GM18858 (cell line): ENCODE data around the gene VOPP1.
"Not testable (repeated sequence)": the region's sequence is repeated elsewhere in the genome, so short reads cannot be mapped to it uniquely, and the experiment has no call there.

Source experiments
- ATAC-seq: cut with Tn5 transposase; IDR thresholded peaks from one replicate; pipeline ENCODE4 v1.9.1; 2021; ENCODE audit not compliant: unreplicated experiment

The VOPP1 gene

DNA sequence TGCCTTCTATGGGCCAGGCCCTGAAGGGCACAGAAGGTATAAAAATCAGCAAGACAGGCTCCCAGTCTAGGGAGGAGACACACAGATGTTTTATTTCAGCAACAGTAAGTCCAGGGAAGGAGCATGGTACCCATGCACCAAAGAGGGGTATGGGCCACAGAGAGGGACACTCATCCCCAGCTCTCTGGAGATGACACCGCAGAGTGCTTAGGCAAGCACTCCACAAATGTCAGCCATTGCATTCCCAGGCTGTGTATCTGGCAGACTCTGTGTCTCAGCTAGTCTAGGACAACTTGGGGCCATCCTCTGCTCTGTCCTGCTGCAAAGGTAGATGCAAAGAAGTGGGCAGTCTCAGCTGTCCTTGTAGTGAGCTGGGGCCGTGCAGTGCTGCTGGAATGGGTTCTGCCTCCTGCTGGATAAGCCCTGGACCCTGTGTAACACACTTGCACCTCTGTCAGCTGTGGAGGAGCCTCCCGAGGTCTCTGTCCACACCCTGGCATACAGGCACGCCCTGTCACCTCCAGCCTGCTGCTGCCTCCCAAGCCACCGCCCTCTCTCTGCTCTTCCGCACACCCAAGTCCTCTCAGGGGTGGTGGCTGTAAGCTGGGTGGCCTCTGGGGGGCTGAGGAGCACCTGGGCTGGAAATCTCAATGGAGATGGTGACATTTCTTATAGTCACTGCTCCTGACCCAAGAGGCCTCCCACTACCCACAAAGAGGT is 57.6 kb downstream of the VOPP1 start:
- no peak for ATAC-seq

- peak; percentile 22 for ATAC-seq
These were observed 58.4 kb downstream of the VOPP1 start for GRCh38 chr7:55513868-55514267.

GRCh38 chr7:55512635-55513191 is 59.6 kb downstream of the VOPP1 start:
- no peak for ATAC-seq

DNA sequence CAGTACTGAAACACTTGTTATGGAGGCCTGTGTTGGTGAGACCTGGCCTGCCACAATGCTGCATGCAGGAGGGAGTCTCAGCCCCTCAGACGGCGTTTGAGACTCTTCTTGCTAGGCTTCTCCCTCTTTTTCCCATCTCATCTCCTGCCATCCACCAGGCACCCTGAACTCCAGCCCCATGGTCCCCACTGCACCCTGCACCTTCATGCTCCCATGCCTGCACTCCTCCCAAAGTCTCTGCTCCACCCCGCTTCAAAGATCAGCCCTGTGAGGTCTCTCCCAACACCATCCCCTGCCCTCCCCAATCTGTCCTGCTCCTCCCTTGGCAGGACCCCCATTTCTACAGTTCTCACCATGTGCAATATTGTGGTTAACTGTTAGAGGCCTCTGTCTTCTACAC is 61.7 kb downstream of the VOPP1 start:
- no peak for ATAC-seq

DNA sequence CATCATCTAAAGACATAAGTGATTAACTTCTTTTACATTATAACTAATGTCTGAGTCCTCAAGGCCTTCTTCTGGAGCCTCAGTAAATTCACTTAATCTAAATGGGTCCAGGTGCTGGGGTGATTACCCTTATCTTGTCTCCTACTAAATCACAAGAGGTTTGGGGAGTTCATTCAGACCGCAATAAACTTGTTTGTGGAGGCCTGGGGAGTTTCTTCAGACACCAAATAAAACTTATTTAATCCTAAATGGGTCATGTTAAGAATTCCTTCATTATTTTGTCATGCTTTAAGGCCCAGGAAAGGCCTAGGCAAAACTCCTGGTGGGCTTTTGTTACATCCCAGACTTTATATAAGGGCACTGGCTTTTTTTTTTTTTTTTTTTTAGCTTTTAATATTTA is 62.1 kb downstream of the VOPP1 start:
- not testable (repeated sequence) for ATAC-seq

DNA sequence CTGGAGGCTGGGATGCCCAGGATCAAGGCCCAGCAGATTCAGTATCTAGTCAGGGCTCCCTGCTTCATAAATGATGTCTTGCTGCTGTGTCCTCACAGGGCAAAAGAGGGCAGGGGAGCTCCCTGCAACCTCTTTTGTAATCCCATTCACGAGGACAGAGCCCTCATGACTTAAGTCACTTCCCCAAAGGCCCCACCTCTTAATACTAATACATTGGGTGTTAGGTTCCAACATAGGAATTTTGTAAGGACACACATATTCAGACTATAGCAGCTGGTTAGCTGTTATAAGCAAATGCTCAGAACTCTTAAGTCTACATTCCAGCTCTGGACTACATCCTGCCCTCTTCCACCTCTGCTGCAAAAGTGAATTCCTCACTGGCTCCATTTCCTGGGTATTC is 63.0 kb downstream of the VOPP1 start:
- ATAC-seq, result peak; percentile 4

DNA sequence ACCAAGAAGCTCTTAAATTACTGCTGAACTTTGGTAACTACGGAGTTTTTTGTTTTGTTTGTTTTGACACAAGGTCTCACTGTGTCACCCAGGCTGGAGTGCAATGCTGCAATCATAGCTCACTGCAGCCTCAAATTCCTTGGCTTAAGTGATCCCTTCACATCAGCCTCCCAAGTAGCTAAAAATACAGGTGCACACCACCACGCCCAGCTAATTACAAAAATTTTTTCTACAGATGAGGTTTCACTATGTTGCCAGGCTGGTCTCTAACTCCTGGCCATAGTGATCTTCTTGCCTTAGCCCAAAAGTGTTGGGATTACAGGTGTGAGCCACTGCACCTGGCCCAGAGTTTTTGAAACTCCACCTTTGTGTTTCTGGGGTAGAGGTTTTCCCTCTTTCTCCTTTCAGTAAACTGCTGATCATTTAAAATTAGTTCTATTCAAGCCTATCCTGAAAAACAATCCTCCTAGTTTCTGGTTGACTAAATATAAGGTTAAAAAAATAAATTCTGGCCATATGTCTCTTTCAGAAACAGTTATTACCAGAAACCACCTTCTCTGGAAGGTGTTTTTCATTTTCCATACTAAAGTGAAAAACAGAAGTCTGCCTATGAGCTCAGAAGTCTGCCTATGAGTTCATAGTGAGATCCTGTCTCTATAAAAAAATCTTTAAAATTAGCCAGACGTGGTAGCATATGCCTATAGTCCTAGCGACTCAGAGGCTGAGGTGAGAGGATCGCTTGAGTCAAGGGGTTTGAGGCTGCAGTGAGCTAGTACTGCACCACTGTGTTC is 63.9 kb downstream of the VOPP1 start:
- ATAC-seq, result peak; percentile 70

- no peak for ATAC-seq
These were observed 64.6 kb downstream of the VOPP1 start for GRCh38 chr7:55507743-55508142.

DNA sequence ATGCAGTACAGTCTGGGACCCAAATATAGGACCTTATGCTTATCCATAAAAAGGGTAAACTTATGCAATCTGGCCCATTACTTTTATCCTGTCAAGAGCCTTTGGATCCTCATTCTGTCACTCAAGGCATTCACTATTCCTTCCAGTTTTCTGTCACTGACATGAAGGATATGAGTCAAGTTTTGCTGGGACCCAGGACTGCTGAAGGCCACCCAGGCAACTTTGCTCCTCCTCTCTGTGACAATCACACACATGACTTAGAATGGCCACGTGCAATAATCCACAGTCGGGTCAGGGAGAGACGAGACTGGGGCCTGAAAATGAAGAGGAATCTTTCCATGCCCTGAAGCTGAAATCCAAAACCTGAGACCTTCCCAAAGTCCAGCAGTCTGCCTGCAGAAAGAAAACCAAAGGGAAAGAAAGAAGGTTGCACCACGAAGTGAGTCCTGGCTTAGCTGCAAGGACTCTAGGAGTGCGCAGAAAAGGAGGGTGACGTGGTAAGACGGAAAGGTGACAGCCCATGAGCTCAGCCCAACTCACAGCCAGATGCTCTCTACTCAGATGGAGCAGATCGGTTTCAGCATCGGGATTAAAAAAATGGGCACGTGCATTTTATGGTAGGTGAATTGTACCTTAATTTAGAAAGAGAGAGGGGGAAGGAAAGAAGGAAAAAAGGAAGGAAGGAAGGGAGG is 67.2 kb downstream of the VOPP1 start:
- ATAC-seq, result no peak

DNA sequence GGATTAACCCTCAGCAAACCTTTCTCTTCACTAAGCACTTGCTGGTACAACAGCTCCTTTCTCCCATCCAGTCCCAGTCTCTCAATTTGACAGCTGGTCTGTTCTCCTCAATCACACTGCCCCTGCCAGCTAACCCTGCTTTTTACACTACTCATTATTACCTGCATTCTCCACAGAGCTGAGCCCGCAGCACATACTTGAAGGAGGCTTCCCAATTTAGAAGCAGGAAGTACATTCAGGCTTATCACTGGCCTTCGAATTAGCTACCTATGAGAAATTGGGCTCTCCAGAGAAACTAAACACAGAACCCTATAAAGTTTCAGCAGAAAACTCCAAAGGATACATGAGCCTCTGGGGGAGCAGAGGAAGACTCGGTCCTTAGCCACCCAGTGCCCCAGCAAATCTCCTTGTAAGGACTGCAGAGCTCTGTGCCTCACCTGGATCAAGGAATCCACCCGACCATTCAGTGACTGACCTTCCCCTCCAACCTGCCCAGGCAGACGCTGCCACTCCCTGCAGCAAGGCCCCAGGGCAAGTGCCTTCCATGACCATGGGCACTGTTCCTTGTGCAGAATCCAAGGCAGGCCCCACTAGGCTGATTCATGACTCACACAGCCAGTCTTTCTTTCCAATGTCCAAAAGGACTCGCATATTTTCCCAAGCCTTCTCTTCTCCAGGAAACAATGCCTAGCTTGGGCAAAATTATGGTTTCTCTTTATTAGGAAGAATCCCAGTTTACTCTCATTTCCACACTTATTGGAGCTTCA is 68.0 kb downstream of the VOPP1 start:
- no peak for ATAC-seq

DNA sequence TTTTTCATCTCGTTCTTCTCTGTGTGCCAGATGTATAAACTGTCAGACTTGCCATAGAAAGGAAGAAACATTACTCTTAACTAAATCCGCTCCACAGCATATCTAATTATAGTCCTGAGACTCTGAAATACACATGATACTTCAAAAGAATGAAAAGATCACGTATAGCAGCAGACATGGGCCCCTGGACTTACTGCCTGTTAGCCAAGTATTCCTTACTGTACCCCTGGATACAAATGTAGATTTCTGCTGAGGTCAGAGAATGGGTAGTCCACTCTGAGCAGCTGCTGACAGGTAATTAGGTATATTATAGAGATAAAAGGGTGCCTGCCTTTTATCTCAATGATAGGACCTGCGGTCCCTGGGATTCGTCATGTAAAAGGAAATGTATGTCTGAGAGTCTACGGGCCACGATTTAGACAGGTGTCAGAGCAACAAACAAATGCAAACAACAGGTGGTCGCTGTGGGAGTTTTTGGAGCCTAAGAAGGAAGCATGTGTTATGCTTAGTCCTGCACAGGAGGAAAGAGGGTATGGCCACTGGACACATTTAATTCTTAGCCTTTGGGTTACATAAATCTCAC is 69.4 kb downstream of the VOPP1 start:
- no peak for ATAC-seq

- ATAC-seq, result no peak
These were observed 70.0 kb downstream of the VOPP1 start for GRCh38 chr7:55502124-55502857.

DNA sequence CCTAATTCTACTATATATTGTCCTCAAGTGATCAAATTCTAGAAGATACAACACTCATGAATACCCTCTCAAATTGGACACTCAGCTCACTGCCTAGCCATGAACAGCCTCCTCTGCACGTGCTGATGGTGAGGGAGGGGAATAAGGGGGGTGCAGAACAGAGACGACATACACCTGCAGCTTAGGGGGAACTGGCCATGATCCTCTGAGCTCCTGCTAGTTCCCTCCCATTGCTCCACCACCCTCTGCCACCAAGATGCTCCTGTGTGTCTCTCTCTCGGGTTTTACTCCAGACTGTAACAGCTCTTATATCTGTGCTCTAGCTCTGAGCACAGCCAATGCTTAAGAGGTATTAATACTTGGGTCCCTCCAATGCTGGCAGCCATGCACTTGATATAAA is 70.7 kb downstream of the VOPP1 start:
- ATAC-seq, result no peak

GRCh38 chr7:55500117-55500756 is 72.1 kb downstream of the VOPP1 start:
- no peak for ATAC-seq

DNA sequence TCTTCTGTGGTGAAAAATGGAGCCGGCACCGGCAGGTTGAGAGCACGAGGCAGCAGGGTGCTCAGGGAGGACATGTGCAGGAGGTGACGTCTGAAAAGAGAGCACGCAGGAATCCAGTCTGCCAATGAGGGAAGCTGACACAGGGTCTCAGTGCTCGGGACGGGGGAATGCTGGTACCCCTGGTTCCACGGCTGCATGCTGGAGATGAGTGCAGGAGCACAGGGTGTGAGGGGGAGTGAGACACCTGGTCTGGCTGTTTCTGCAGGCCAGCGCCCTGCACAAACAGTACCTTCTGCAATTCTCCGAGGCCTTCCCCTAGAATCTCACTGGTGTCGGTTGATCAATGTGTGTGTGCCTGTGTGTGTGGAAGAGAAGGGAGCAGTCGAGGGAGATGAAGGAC is 72.7 kb downstream of the VOPP1 start:
- ATAC-seq, result no peak

DNA sequence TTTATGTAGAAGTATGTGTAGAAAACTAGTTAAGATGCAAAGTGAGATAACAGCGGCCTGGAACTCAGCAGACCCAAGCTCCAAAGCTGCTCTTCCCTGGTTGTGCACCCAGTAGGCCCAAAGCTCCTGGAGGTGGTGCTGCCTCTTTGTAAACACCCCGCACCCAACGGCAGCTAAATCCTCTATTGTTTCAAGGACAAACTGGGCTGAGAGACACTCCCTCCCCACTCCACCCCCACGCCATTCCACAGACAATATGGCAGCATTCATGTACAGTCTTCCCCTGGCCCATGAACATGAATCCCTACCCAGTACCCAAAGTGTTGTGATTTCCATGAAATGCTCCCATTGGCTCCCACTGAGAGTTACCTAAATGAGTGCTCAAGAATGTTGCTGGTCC is 73.5 kb downstream of the VOPP1 start:
- no peak for ATAC-seq

- ATAC-seq, result no peak
These were observed 74.2 kb downstream of the VOPP1 start for GRCh38 chr7:55498142-55498541.

DNA sequence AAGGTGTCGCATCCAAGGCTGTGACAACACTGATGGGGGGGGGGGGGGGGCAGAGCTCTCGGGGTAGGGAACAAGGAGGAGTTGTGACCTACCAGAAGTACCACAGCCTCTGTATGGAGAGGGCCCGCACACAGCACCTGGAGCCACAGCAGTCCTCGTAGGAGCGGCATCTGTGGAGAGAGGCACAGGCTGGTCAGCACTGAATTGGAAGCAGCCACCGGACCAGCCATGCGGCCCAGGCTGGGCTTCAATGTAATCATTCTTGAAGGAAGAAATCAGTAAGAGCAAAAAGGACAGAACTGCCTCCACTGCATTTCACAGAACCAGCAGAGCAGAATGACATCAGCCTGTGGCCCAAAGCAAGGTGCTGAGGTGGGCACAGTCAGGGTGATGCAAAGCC is 74.8 kb downstream of the VOPP1 start:
- ATAC-seq, result no peak

DNA sequence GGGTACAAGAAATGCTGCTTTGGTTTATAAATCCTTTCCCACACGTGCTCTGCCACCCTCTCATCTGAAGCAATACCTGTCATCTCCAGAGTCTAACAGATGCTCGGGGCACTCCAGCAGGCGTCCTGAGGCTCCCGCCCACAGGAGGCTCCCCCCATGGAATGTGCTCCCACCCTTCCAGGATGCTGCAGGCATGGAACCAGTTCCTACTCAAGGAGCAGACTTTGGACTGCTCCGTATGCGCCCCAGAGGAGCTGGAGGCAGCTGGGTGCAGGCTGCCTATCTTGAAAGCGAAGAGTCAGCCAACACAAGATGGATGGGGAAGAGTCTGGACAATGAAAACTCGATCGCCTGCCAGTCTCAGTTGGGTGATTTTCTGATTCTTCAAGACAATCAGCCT is 75.4 kb downstream of the VOPP1 start:
- no peak for ATAC-seq
